K562 (cell line): ENCODE data around the gene PRCC. TPM values are rescaled to one million over a fixed set of nuclear protein-coding genes. Genes with fewer than 3 reads are reported as not detected.

Experiments
- ATAC-seq: fragments of 200-7000 bp; cut with Tn5 transposase; 3 replicates; pipeline ENCODE4 v1.9.1; 2020; ENCODE audit warnings: moderate library complexity
- BruUV-seq: library from RNA; stranded (reverse); fragments of 400-500 nt; replicated peaks from 2 replicates; lab custom pipeline; 2021; lab: Mats Ljungman, UMichigan
- CTCF ChIA-PET: fragments of 300-600 bp; formaldehyde crosslinking; extraction: SDS; loops from one replicate; lab custom pipeline; 2021; ENCODE audit warnings: low intra/inter-chr PET ratio; lab: Yijun Ruan, JAX
- POLR2A ChIA-PET: fragments of 300-600, 350-650 bp; sonication (Branson Sonifier 250); formaldehyde crosslinking; extraction: SDS; loops from one replicate; lab custom pipeline; 2021; ENCODE audit warnings: antibody characterized with exemption, inconsistent platforms; lab: Yijun Ruan, JAX
- DNase-seq, 4 experiments: peaks; one replicate each; pipeline versions ENCODE4 v3.0.0 to v3.0.0-alpha.2; 2011 to 2018; ENCODE audit warnings: low spot score in 3 of 4, mixed read lengths in 3 of 4; ENCODE audit errors: extremely low read depth in 1 of 4
- FAIRE-seq: peaks from 2 replicates; lab custom pipeline; 2011; peaks lifted over from hg19 to GRCh38; lab: Jason Lieb, UNC
- H2AFZ ChIP-seq: 2 replicates; pipeline ENCODE4 v1.6.0; 2011; ENCODE audit warnings: low read depth, low read length, control low read depth, inconsistent platforms
- H3K27ac ChIP-seq: fragments of 200-600 bp; 3 replicates; pipeline ENCODE4 v1.8.0; 2011; ENCODE audit warnings: low read depth, mild to moderate bottlenecking, control low read depth, inconsistent platforms, low read length, moderate library complexity, mixed read lengths; ENCODE audit errors: extremely low read depth
- H3K27me3 ChIP-seq, 2 experiments: fragments of 300-600 bp in 1 of 2; 2 replicates in 1 of 2; 3 replicates in 1 of 2; pipeline versions ENCODE4 v1.6.0 to v1.8.0; 2011; ENCODE audit warnings: inconsistent platforms in 2 of 2, low read length in 2 of 2, mild to moderate bottlenecking in 1 of 2, mixed read lengths in 1 of 2, moderate library complexity in 1 of 2; ENCODE audit not compliant: control insufficient read depth in 2 of 2, insufficient read depth in 2 of 2
- H3K36me3 ChIP-seq: fragments of 300-600 bp; 3 replicates; pipeline ENCODE4 v1.8.0; 2011; ENCODE audit warnings: mild to moderate bottlenecking, low read length, inconsistent platforms; ENCODE audit not compliant: control insufficient read depth, insufficient read depth
- H3K4me1 ChIP-seq, 2 experiments: fragments of 200-600 bp in 1 of 2; replicated peaks in 1 of 2; 2 replicates in 1 of 2; 3 replicates in 1 of 2; pipeline versions ENCODE4 v1.5.1 to v1.8.0; 2011; ENCODE audit warnings: inconsistent platforms in 2 of 2, low read length in 2 of 2, mild to moderate bottlenecking in 1 of 2, mixed read lengths in 1 of 2, moderate library complexity in 1 of 2; ENCODE audit not compliant: control insufficient read depth in 2 of 2, insufficient read depth in 2 of 2
- H3K4me2 ChIP-seq: 2 replicates; pipeline ENCODE4 v1.6.1; 2011; ENCODE audit warnings: low read length, control low read depth, inconsistent platforms, mixed read lengths; ENCODE audit not compliant: insufficient read depth
- H3K4me3 ChIP-seq: fragments of 200-600 bp; sonication (generic), shearing (Covaris generic); 2 replicates; pipeline ENCODE4 v1.5.1; 2016; ENCODE audit warnings: control low read depth, inconsistent platforms
- H3K79me2 ChIP-seq: fragments of 200-600 bp; 3 replicates; pipeline ENCODE4 v1.8.0; 2011; ENCODE audit warnings: low read length, inconsistent platforms; ENCODE audit not compliant: control insufficient read depth, insufficient read depth
- H3K9ac ChIP-seq, 2 experiments: 2 replicates each; pipeline versions ENCODE4 v1.6.0 to v1.6.1; 2011; ENCODE audit warnings: low read depth in 2 of 2, low read length in 2 of 2, control low read depth in 1 of 2, inconsistent platforms in 1 of 2, mild to moderate bottlenecking in 1 of 2, mixed read lengths in 1 of 2; ENCODE audit not compliant: insufficient read depth in 1 of 2
- H3K9me1 ChIP-seq: one replicate; pipeline ENCODE4 v1.6.0; 2011; ENCODE audit warnings: inconsistent platforms, mild to moderate bottlenecking, low read length, moderate library complexity; ENCODE audit not compliant: control insufficient read depth, insufficient read depth
- H3K9me3 ChIP-seq: replicated peaks from 2 replicates; pipeline ENCODE4 v1.5.1; 2011; ENCODE audit warnings: low read depth, low read length, inconsistent platforms; ENCODE audit not compliant: control insufficient read depth, insufficient read depth
- H4K20me1 ChIP-seq: replicated peaks from 2 replicates; pipeline ENCODE4 v1.6.1; 2011; ENCODE audit warnings: low read length, inconsistent platforms, mixed read lengths; ENCODE audit not compliant: control insufficient read depth, insufficient read depth
- CBX1 ChIP-seq: sonication (generic); IDR thresholded peaks from 2 replicates; pipeline ENCODE4 v1.6.1; 2016; ENCODE audit warnings: antibody characterized with exemption, low read depth, mild to moderate bottlenecking
- CBX2 ChIP-seq: fragments of 200-600 bp; sonication (generic); IDR thresholded peaks from one replicate; pipeline ENCODE4 v1.6.1; 2012; ENCODE audit warnings: mild to moderate bottlenecking, low read length, inconsistent platforms; ENCODE audit not compliant: insufficient read depth, poor library complexity, severe bottlenecking
- GABPB1 ChIP-seq: sonication (generic); formaldehyde crosslinking; IDR thresholded peaks from 2 replicates; pipeline ENCODE4 v1.8.0; 2022; ENCODE audit warnings: mild to moderate bottlenecking, missing genetic modification reagents
- L3MBTL2 ChIP-seq: fragments of 450-650 bp; IDR thresholded peaks from 2 replicates; pipeline ENCODE4 v1.6.1; 2016; ENCODE audit warnings: mild to moderate bottlenecking, moderate library complexity
- WGBS: fragments of 100-300 bp; shearing (Covaris generic); methylation state at CpG from one replicate; pipeline ENCODE4 v1.1.6; 2016; ENCODE audit warnings: low coverage, mixed read lengths; ENCODE audit not compliant: insufficient coverage; ENCODE audit errors: missing lambda C conversion rate; 5-methylcytosine and 5-hydroxymethylcytosine counted together
- in situ Hi-C: fragments of 300-500 bp; cut with MboI; formaldehyde crosslinking; loops from 4 replicates; pipeline ENCODE4 v1.15.0; 2018; ENCODE audit warnings: inconsistent platforms, mixed read lengths
- intact Hi-C: fragments of 100-400 bp; cut with micrococcal nuclease; formaldehyde crosslinking; loops from 2 replicates; pipeline ENCODE4 v1.14.2; 2022
- polyA plus RNA-seq, 8 experiments: library from polyadenylated mRNA; depleted of rRNA in 4 of 8; stranded (reverse) in 5 of 8; unstranded in 3 of 8; fragments of >200 nt; fragmentation: Nextera tagmentation in 2 of 8; fragmentation: Illumina TruSeq in 1 of 8; extraction: Ambion mirVana in 2 of 8; extraction: Trizol in 1 of 8; gene quantifications; 2 replicates each; pipeline versions ENCODE4 v1.2.1 to v1.2.3, GENCODE V29; 2011 to 2014; ENCODE audit warnings: inconsistent platforms in 1 of 8, missing spikeins in 1 of 8
- total RNA-seq, 7 experiments: library from RNA; depleted of rRNA in 6 of 7; stranded (reverse); fragments of >200 nt in 6 of 7; fragmentation: Illumina TruSeq in 2 of 7; extraction: Trizol in 2 of 7; gene quantifications; 2 replicates each; pipeline versions ENCODE4 v1.2.1 to v1.2.3, GENCODE V29; 2011 to 2021; ENCODE audit warnings: low replicate concordance in 1 of 7
- TF ChIP-seq, protein P1 (sequence below): fragments of 250-450 bp; sonication (Bioruptor Pico); IDR thresholded peaks from 2 replicates; pipeline ENCODE4 v1.4.0; 2020; ENCODE audit warnings: mild to moderate bottlenecking
- TF ChIP-seq, protein P2 (sequence below): fragments of 250-450 bp; sonication (Bioruptor Pico); IDR thresholded peaks from 2 replicates; pipeline ENCODE4 v1.8.0; 2021; ENCODE audit warnings: mild to moderate bottlenecking, moderate library complexity
- TF ChIP-seq, protein P3 (sequence below): fragments of 250-450 bp; sonication (Bioruptor Pico); IDR thresholded peaks from 2 replicates; pipeline ENCODE4 v1.8.0; 2022; ENCODE audit warnings: moderate library complexity, mild to moderate bottlenecking, inconsistent platforms

The PRCC gene
- total and polyA plus RNA-seq, 9 of the 15 experiments (the other 6 are each of a cell fraction or from before 2014, with no cell fraction given): 23.9 to 201 (median 41.1) TPM

DNA sequence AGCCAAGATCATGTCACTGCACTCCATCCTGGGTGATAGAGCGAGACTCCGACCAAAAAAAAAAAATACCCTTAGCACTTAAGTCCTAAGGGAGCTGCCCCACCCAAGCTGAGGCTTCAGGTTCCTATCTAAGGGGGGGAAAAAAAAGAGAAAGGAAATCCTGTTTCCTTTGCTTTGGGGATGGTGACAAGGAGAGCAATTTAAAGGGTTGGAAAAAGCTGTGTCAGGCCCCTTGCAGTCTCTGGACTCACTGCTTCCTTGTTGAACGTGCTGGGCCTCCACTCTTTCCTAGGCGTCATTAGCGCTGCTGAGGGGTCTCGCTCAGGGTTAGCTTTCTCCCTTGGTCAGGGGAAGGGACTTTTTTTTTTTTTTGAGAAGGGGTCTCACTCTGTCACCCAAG lies 18.1 kb downstream of the PRCC start:
- in situ Hi-C loops: no loop called here
- no peak overlapping the region for H3K4me2 ChIP-seq
- H3K79me2 ChIP-seq: peaks cover 43% of the 10 kb centered on the region
- no peaks in the 10 kb centered on the region for H3K4me1 ChIP-seq
- BruUV-seq: no TSS peak
- no peak overlapping the region for H2AFZ ChIP-seq
- FAIRE-seq (no peak), ATAC-seq (no peak), DNase-seq (no peak)
- H3K9me1 ChIP-seq: no peaks in the 10 kb centered on the region
- POLR2A ChIA-PET: interaction anchor here (1.0 to 1.4 kb wide), 4 partner anchors 9 to 19 kb away, joined by 3 to 5 read pairs (median 4); partner anchors contain the start of gene PRCC
- TF ChIP-seq CBX2: no peak
- no peak for TF ChIP-seq GABPB1 (CRISPR knock-in tag)
- CTCF ChIA-PET: no interaction called here
- no peaks in the 10 kb centered on the region for H3K9me3 ChIP-seq
- H3K36me3 ChIP-seq: peaks cover 81% of the 10 kb centered on the region
- intact Hi-C loops: no loop called here
- 0 out of 2 replicates have a peak, but pooled peaks cover 4% of the 10 kb centered on the region for H4K20me1 ChIP-seq
- H3K27me3 ChIP-seq: no peaks in the 10 kb centered on the region
- 100% methylated on average over 6 of the region's 6 CpGs for WGBS
- H3K27ac ChIP-seq: no peak overlapping the region
- no peak overlapping the region for H3K4me3 ChIP-seq
- H3K9ac ChIP-seq: no peak overlapping the region

DNA sequence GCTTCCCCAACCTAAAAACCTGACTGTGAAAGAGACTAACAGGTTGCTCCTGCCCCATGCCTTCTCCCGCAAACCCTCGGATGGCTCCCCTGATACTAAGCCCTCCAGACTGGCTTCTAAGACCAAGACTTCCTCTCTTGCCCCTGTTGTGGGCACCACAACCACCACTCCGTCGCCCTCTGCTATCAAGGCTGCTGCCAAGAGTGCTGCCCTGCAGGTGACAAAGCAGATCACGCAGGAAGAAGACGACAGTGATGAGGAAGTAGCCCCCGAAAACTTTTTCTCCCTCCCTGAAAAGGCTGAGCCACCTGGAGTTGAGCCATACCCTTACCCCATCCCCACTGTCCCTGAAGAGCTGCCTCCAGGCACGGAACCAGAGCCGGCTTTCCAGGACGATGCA lies 19.3 kb downstream of the PRCC start:
- DNase-seq (no peak), FAIRE-seq (no peak), ATAC-seq (no peak)
- 0 out of 2 replicates have a peak, but pooled peaks cover 4% of the 10 kb centered on the region for H4K20me1 ChIP-seq
- intact Hi-C loops: no loop called here
- H3K4me3 ChIP-seq: no peak overlapping the region
- H3K4me1 ChIP-seq: no peaks in the 10 kb centered on the region
- H2AFZ ChIP-seq: no peak overlapping the region
- TF ChIP-seq, protein P1, sequence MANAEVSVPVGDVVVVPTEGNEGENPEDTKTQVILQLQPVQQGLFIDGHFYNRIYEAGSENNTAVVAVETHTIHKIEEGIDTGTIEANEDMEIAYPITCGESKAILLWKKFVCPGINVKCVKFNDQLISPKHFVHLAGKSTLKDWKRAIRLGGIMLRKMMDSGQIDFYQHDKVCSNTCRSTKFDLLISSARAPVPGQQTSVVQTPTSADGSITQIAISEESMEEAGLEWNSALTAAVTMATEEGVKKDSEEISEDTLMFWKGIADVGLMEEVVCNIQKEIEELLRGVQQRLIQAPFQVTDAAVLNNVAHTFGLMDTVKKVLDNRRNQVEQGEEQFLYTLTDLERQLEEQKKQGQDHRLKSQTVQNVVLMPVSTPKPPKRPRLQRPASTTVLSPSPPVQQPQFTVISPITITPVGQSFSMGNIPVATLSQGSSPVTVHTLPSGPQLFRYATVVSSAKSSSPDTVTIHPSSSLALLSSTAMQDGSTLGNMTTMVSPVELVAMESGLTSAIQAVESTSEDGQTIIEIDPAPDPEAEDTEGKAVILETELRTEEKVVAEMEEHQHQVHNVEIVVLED: no peak
- TF ChIP-seq, protein P2, sequence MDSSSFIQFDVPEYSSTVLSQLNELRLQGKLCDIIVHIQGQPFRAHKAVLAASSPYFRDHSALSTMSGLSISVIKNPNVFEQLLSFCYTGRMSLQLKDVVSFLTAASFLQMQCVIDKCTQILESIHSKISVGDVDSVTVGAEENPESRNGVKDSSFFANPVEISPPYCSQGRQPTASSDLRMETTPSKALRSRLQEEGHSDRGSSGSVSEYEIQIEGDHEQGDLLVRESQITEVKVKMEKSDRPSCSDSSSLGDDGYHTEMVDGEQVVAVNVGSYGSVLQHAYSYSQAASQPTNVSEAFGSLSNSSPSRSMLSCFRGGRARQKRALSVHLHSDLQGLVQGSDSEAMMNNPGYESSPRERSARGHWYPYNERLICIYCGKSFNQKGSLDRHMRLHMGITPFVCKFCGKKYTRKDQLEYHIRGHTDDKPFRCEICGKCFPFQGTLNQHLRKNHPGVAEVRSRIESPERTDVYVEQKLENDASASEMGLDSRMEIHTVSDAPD (CRISPR knock-in tag): no peak
- TF ChIP-seq L3MBTL2: no peak
- no peak for TF ChIP-seq CBX1
- TF ChIP-seq, protein P3, sequence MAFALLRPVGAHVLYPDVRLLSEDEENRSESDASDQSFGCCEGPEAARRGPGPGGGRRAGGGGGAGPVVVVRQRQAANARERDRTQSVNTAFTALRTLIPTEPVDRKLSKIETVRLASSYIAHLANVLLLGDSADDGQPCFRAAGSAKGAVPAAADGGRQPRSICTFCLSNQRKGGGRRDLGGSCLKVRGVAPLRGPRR: no peak
- H3K4me2 ChIP-seq: no peak overlapping the region
- H3K36me3 ChIP-seq: peaks cover 82% of the 10 kb centered on the region
- no peak overlapping the region for H3K9ac ChIP-seq
- H3K9me3 ChIP-seq: no peaks in the 10 kb centered on the region
- no peaks in the 10 kb centered on the region for H3K9me1 ChIP-seq
- no peak overlapping the region for H3K27ac ChIP-seq
- H3K79me2 ChIP-seq: peaks cover 32% of the 10 kb centered on the region
- ChIA-PET POLR2A (interaction anchor here (0.6 to 1.1 kb wide), 2 partner anchors 8 to 363 kb away, joined by 3 read pairs; no protein-coding TSS in a partner anchor), CTCF (no interaction called here)
- 91% methylated on average over 9 of the region's 10 CpGs for WGBS
- H3K27me3 ChIP-seq: no peaks in the 10 kb centered on the region
- in situ Hi-C loops: no loop called here
- BruUV-seq: no TSS peak
